Left ventricle myocardium superior (tissue), 1 donor: ENCODE data around the gene UBE2I. TPM values are rescaled to one million over a fixed set of nuclear protein-coding genes. Genes with fewer than 3 reads are reported as not detected.

Experiments used
- ATAC-seq: fragments of 200-7000 bp; cut with Tn5 transposase; one replicate; pipeline ENCODE4 v1.9.1; 2020; ENCODE audit warnings: mild to moderate bottlenecking, moderate library complexity
- DNase-seq: peaks from one replicate; pipeline ENCODE4 v3.0.0-alpha.2; 2020
- intact Hi-C: fragments of 100-400 bp; cut with micrococcal nuclease; formaldehyde crosslinking; loops from one replicate; pipeline ENCODE4 v1.11.0; 2022
- total RNA-seq: library from RNA; stranded (reverse); fragmentation: NEBNext Ultra II Directional; extraction: Animal tissue kit (Norgen Biotek cat#: 25700); gene quantifications from one replicate; pipeline ENCODE4 v1.2.1, GENCODE V29; 2021
- donor health status: DM: no; HTN: yes; CAD: no; lungs with severe emphysema.

The UBE2I gene
- total RNA-seq, 1 donor from 2014 or later = 93.8 TPM

- intact Hi-C loops = no loop called here
- ATAC-seq = no peak
- DNase-seq = no peak
Measured at GRCh38 chr16:1275791-1276579, 33.5 kb upstream of the UBE2I start.

- intact Hi-C loops = no loop called here
- DNase-seq (no peak), ATAC-seq (no peak)
Measured at GRCh38 chr16:1276580-1276878, 32.9 kb upstream of the UBE2I start.

- DNase-seq (no peak), ATAC-seq (no peak)
- intact Hi-C loops = no loop called here
Measured at GRCh38 chr16:1277151-1277598, 32.3 kb upstream of the UBE2I start.

GRCh38 chr16:1277617-1278282 is 31.7 kb upstream of the UBE2I start:
- DNase-seq (no peak), ATAC-seq (no peak)
- intact Hi-C loops = no loop called here

- DNase-seq (no peak), ATAC-seq (no peak)
- intact Hi-C loops = no loop called here
Measured at GRCh38 chr16:1278477-1278876, 31.0 kb upstream of the UBE2I start.

GRCh38 chr16:1279081-1279944 is 30.1 kb upstream of the UBE2I start:
- intact Hi-C loops = no loop called here
- ATAC-seq (no peak), DNase-seq (no peak)

- DNase-seq = no peak
- ATAC-seq = no peak
- intact Hi-C loops = no loop called here
Measured at GRCh38 chr16:1279945-1280589, 29.4 kb upstream of the UBE2I start.

GRCh38 chr16:1280783-1281182 is 28.7 kb upstream of the UBE2I start:
- intact Hi-C loops = no loop called here

GRCh38 chr16:1281517-1281916 is 27.9 kb upstream of the UBE2I start:
- intact Hi-C loops = no loop called here
- ATAC-seq (no peak), DNase-seq (no peak)

More at GRCh38 chr16:1280783-1281182, 28.7 kb upstream of the UBE2I start:
- DNase-seq = no peak
- no peak for ATAC-seq

- no peak for ATAC-seq
- intact Hi-C loops = no loop called here
- DNase-seq = no peak
Measured at GRCh38 chr16:1282324-1282973, 27.0 kb upstream of the UBE2I start.

- no peak for DNase-seq
- no peak for ATAC-seq
Measured at GRCh38 chr16:1283296-1283695, 26.1 kb upstream of the UBE2I start.

GRCh38 chr16:1283996-1284616 is 25.3 kb upstream of the UBE2I start:
- DNase-seq (no peak), ATAC-seq (no peak)

More at GRCh38 chr16:1283296-1283695, 26.1 kb upstream of the UBE2I start:
- intact Hi-C loops = no loop called here

GRCh38 chr16:1285669-1286512 is 23.5 kb upstream of the UBE2I start:
- intact Hi-C loops = no loop called here
- ATAC-seq (no peak), DNase-seq (no peak)

More at GRCh38 chr16:1283996-1284616, 25.3 kb upstream of the UBE2I start:
- intact Hi-C loops = no loop called here

GRCh38 chr16:1286513-1287094 is 22.8 kb upstream of the UBE2I start:
- DNase-seq (no peak), ATAC-seq (no peak)
- intact Hi-C loops = no loop called here

GRCh38 chr16:1287982-1288670 is 21.3 kb upstream of the UBE2I start:
- ATAC-seq (peak; percentile 73), DNase-seq (peak; percentile 70)
- intact Hi-C loops = no loop called here

- intact Hi-C loops = no loop called here
- DNase-seq (peak; percentile 42), ATAC-seq (peak; percentile 49)
Measured at GRCh38 chr16:1288813-1289476, 20.5 kb upstream of the UBE2I start.
